A673 (cell line): ENCODE measurements around the gene CLIC4.

Source experiments
- EZH2 ChIP-seq: fragments of 200-600 bp; sonication (generic); IDR thresholded peaks from 2 replicates; pipeline ENCODE4 v1.6.1; 2017; ENCODE audit warnings: borderline replicate concordance, low read depth, mild to moderate bottlenecking, mixed read lengths, antibody characterized with exemption, low read length; ENCODE audit not compliant: poor library complexity, severe bottlenecking
- TF ChIP-seq, protein P1 (sequence below): fragments of 300-800, 200-600 bp; sonication (generic); conservative IDR thresholded peaks from 2 replicates; pipeline ENCODE4 v1.5.1; 2017; ENCODE audit warnings: low read depth, mild to moderate bottlenecking, antibody characterized with exemption, low read length, moderate library complexity, mixed read lengths

DNA sequence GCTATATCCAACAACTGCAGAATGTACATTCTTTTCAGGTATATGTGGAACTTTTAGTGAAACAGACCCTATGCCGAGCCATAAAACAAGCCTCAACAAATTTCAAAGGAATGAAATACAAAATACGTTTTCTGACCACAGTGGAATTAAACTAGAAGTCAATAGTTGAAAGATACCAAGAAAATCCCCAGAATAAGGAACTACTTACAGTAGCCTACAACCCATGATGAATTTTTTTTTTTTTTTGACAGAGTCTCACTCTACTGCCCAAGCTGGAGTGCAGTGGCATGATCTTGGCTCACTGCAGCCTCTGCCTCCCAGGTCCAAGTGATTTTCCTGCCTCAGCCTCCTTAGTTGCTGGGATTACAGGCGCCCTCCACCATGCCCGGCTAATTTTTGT is 101.4 kb downstream of the CLIC4 start:
- no peak for TF ChIP-seq EZH2
- TF ChIP-seq, protein P1, sequence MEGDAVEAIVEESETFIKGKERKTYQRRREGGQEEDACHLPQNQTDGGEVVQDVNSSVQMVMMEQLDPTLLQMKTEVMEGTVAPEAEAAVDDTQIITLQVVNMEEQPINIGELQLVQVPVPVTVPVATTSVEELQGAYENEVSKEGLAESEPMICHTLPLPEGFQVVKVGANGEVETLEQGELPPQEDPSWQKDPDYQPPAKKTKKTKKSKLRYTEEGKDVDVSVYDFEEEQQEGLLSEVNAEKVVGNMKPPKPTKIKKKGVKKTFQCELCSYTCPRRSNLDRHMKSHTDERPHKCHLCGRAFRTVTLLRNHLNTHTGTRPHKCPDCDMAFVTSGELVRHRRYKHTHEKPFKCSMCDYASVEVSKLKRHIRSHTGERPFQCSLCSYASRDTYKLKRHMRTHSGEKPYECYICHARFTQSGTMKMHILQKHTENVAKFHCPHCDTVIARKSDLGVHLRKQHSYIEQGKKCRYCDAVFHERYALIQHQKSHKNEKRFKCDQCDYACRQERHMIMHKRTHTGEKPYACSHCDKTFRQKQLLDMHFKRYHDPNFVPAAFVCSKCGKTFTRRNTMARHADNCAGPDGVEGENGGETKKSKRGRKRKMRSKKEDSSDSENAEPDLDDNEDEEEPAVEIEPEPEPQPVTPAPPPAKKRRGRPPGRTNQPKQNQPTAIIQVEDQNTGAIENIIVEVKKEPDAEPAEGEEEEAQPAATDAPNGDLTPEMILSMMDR: no peak
